DND-41 (cell line): ENCODE measurements around the gene DHX15.

Experiments used
- CTCF ChIP-seq: IDR thresholded peaks from 2 replicates; pipeline ENCODE4 v1.5.1; 2012; ENCODE audit warnings: borderline replicate concordance, low read length, moderate library complexity, mild to moderate bottlenecking; ENCODE audit not compliant: poor library complexity, severe bottlenecking; ENCODE audit errors: extremely low read depth
- EZH2 ChIP-seq: IDR thresholded peaks from 3 replicates; pipeline ENCODE4 v1.6.1; 2012; ENCODE audit warnings: borderline replicate concordance, low read depth, mild to moderate bottlenecking, moderate library complexity, low read length, inconsistent platforms; ENCODE audit not compliant: severe bottlenecking

- TF ChIP-seq CTCF = peak; percentile 39
- no peak for TF ChIP-seq EZH2
Observed at GRCh38 chr4:24551492-24552289, 32.7 kb downstream of the DHX15 start.
